K562 (cell line): ENCODE results near the gene RDM1. TPM values are rescaled to one million over a fixed set of nuclear protein-coding genes. Genes with fewer than 3 reads are reported as not detected.

ENCODE experiments used
- ARID3A ChIP-seq: IDR thresholded peaks from 2 replicates; pipeline ENCODE4 v1.6.1; 2012; ENCODE audit warnings: low read depth, low read length, improper control_type of control experiment, borderline replicate concordance
- CBFA2T2 ChIP-seq: fragments of 450-650 bp; conservative IDR thresholded peaks from 2 replicates; pipeline ENCODE4 v1.6.1; 2017; ENCODE audit warnings: mild to moderate bottlenecking
- CBFA2T3 ChIP-seq: fragments of 450-650 bp; IDR thresholded peaks from 2 replicates; pipeline ENCODE4 v1.6.1; 2017
- FOXJ3 ChIP-seq: sonication (generic); formaldehyde crosslinking; IDR thresholded peaks from 2 replicates; pipeline ENCODE4 v1.4.0; 2020; ENCODE audit warnings: mild to moderate bottlenecking, missing genetic modification reagents
- GATA2 ChIP-seq: sonication (generic); formaldehyde crosslinking; IDR thresholded peaks from 2 replicates; pipeline ENCODE4 v1.4.0; 2020; ENCODE audit warnings: mild to moderate bottlenecking, missing genetic modification reagents
- MGA ChIP-seq: fragments of 450-650 bp; IDR thresholded peaks from 2 replicates; pipeline ENCODE4 v1.6.1; 2016; ENCODE audit warnings: mild to moderate bottlenecking, moderate library complexity
- MNT ChIP-seq, 2 experiments: fragments of 450-650 bp; conservative IDR thresholded peaks; 2 replicates each; pipeline ENCODE4 v1.6.1; 2017; ENCODE audit warnings: mild to moderate bottlenecking in 2 of 2, moderate library complexity in 2 of 2
- SAFB2 ChIP-seq: fragments of 200-400 bp; formaldehyde crosslinking; IDR thresholded peaks from 2 replicates; pipeline ENCODE4 v1.6.1; 2018; ENCODE audit warnings: borderline replicate concordance, low read length, low read depth, moderate library complexity; ENCODE audit not compliant: severe bottlenecking
- SMARCA4 ChIP-seq: fragments of 450-650 bp; IDR thresholded peaks from 2 replicates; pipeline ENCODE4 v1.6.1; 2016
- TEAD4 ChIP-seq, 2 experiments: sonication (generic) in 1 of 2; formaldehyde crosslinking in 1 of 2; IDR thresholded peaks; 2 replicates each; pipeline versions ENCODE4 v1.6.1 to v1.8.0; 2012 to 2022; ENCODE audit warnings: borderline replicate concordance in 1 of 2, inconsistent platforms in 1 of 2, low read length in 1 of 2, mild to moderate bottlenecking in 1 of 2, missing genetic modification reagents in 1 of 2
- XRCC4 ChIP-seq: IDR thresholded peaks from one replicate; pipeline ENCODE4 v1.6.1; 2011; ENCODE audit not compliant: insufficient read depth, insufficient read length; ENCODE audit errors: extremely low read depth
- ZNF165 ChIP-seq: fragments of 250-450 bp; sonication (Bioruptor Pico); IDR thresholded peaks from 2 replicates; pipeline ENCODE4 v1.4.0; 2020; ENCODE audit warnings: borderline replicate concordance
- ZNF274 ChIP-seq: IDR thresholded peaks from 2 replicates; pipeline ENCODE4 v1.6.1; 2011; ENCODE audit warnings: low read depth, mild to moderate bottlenecking, low read length, moderate library complexity, borderline replicate concordance
- polyA plus RNA-seq, 8 experiments: library from polyadenylated mRNA; depleted of rRNA in 4 of 8; stranded (reverse) in 5 of 8; unstranded in 3 of 8; fragments of >200 nt; fragmentation: Nextera tagmentation in 2 of 8; fragmentation: Illumina TruSeq in 1 of 8; extraction: Ambion mirVana in 2 of 8; extraction: Trizol in 1 of 8; gene quantifications; 2 replicates each; pipeline versions ENCODE4 v1.2.1 to v1.2.3, GENCODE V29; 2011 to 2014; ENCODE audit warnings: inconsistent platforms in 1 of 8, missing spikeins in 1 of 8
- total RNA-seq, 7 experiments: library from RNA; depleted of rRNA in 6 of 7; stranded (reverse); fragments of >200 nt in 6 of 7; fragmentation: Illumina TruSeq in 2 of 7; extraction: Trizol in 2 of 7; gene quantifications; 2 replicates each; pipeline versions ENCODE4 v1.2.1 to v1.2.3, GENCODE V29; 2011 to 2021; ENCODE audit warnings: low replicate concordance in 1 of 7

RDM1 gene
- total and polyA plus RNA-seq, 9 of the 15 experiments (the other 6 are each of a cell fraction or from before 2014, with no cell fraction given), result 2.5 to 11.2 (median 5.4) TPM

GRCh38 chr17:35942588-35943186, 12.1 kb upstream of the RDM1 start (continued):
- no peak for TF ChIP-seq ARID3A
- TF ChIP-seq FOXJ3 (CRISPR knock-in tag), result no peak
- TF ChIP-seq CBFA2T2, result peak; percentile 90
- no peak for TF ChIP-seq SAFB2
- 0 out of 4 replicates have a peak, but pooled peaks of 1 of the 2 experiments have one; percentile 31 for TF ChIP-seq MNT (conservative IDR thresholded peaks at IDR 0.05)
- TF ChIP-seq ZNF274, result peak; percentile 47; the same call in 1 of the 2 replicates
- no peak for TF ChIP-seq MGA
- no peak for TF ChIP-seq XRCC4
- peak; percentile 47 for TF ChIP-seq GATA2
- TF ChIP-seq TEAD4 (IDR thresholded peaks at IDR 0.05; ENCODE audit: low read length), result peak; percentile 80
- no peak for TF ChIP-seq TEAD4 (CRISPR knock-in tag; IDR thresholded peaks at IDR 0.05; ENCODE audit: borderline replicate concordance)
- TF ChIP-seq ZNF165 (CRISPR knock-in tag), result no peak
- peak; percentile 60 for TF ChIP-seq SMARCA4
- TF ChIP-seq CBFA2T3, result peak; percentile 94
